ENCODE data around the gene CNDP2.

Gene CNDP2

DNA sequence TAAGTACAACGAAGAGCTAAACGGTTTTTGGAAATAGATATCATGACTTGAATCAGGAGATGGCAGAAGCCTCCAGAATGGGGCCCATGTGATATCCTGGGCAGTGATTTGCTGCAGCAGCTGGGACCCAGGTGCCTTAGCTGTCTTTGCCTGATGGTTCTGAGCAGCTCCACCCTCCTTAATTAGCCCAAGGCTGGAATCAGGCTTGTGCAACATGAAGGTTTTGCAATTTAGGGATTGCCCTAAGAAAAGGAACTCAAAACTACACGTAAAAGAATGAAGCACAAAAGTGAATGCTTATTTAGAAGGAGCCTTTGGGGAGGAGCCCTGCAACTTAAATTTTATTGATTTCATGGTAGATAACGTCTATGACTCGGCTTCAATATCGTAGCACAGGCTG lies 17.3 kb upstream of the CNDP2 start:
- TF ChIP-seq, protein P1, sequence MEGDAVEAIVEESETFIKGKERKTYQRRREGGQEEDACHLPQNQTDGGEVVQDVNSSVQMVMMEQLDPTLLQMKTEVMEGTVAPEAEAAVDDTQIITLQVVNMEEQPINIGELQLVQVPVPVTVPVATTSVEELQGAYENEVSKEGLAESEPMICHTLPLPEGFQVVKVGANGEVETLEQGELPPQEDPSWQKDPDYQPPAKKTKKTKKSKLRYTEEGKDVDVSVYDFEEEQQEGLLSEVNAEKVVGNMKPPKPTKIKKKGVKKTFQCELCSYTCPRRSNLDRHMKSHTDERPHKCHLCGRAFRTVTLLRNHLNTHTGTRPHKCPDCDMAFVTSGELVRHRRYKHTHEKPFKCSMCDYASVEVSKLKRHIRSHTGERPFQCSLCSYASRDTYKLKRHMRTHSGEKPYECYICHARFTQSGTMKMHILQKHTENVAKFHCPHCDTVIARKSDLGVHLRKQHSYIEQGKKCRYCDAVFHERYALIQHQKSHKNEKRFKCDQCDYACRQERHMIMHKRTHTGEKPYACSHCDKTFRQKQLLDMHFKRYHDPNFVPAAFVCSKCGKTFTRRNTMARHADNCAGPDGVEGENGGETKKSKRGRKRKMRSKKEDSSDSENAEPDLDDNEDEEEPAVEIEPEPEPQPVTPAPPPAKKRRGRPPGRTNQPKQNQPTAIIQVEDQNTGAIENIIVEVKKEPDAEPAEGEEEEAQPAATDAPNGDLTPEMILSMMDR (conservative IDR thresholded peaks at IDR 0.05; ENCODE audit: control insufficient read depth, insufficient read depth, low read depth, low read length), result no peak
- H3K4me3 ChIP-seq (ENCODE audit: control insufficient read depth, low read depth, low read length), result no peak overlapping the region
- peak; percentile 18 for DNase-seq (ENCODE audit: low read depth)

DNA sequence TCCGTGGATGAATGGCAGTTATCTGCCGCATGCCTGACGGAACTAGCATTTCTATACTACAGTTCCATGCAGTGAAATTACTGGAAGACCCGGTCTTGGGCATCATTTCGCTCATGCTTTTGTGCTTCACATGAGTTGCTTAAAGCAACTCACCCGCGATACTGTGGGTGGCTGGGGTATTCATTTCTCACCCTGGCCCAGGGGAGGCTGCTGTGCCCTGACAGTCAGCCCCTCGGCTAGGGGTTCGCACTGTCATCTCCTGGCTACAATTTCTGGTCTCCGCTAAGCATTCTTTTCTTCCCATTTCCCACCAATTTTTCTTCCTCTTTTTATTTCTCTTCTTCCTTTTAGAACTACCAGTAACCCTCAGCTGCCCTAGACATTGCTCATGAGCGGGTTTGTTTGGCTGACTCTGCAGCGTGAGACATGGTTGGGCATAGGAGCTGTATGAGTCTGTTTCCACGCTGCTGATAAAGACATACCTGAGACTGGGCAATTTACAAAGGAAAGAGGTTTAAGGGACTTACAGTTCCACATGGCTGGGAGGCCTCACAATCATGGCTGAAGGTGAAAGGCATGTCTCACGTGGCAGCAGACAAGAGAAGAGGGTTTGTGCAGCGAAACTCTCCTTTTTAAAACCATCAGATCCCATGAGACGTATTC lies 16.5 kb upstream of the CNDP2 start:
- TF ChIP-seq, protein P1 (conservative IDR thresholded peaks at IDR 0.05; ENCODE audit: control insufficient read depth, insufficient read depth, low read depth, low read length), result no peak
- H3K4me3 ChIP-seq (ENCODE audit: control insufficient read depth, low read depth, low read length), result no peak overlapping the region
- no peak for DNase-seq (ENCODE audit: low read depth)

DNA sequence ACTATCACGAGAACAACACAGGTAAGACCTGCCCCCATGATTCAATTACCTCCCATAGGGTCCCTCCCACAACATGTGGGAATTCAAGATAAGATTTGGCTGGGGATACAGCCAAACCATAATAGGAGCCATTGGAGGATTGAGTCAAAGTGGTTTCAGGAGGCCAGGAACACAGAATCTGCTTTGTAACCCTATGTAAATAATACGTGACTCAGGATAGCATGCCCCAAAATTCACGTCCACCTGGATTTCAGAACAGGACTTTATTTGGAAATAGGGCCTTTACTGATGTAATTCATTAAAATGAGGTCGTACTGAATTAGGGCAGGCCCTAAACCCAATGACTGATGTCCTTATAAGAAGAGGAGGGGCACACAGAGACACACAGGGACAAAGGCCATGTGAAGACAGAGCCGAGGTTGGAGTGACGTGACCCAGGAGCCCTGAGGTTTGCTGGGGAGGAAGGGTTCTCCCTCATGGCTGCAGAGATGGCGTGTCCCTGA lies 16.0 kb upstream of the CNDP2 start:
- TF ChIP-seq, protein P1 (conservative IDR thresholded peaks at IDR 0.05; ENCODE audit: control insufficient read depth, insufficient read depth, low read depth, low read length), result no peak
- no peak for DNase-seq (ENCODE audit: low read depth)
- H3K4me3 ChIP-seq (ENCODE audit: control insufficient read depth, low read depth, low read length), result no peak overlapping the region

DNA sequence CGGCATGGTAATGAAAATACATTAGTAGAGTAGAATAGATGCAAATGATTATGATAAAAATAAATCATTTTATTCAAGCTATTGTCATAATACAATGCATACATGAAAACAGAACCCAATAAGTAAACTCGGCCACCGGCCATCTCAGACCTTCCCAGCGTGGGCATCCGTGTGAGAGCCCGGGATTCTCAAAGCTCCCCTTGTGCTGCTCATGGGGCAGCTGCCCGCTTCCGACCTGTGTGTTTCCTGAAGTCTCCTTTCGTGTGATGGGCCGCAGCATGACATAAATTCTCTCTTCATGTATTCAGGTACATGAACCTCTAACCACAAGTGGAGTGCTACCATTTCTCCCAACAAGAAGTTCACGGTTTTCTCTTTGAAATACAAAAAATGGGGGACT lies 13.5 kb upstream of the CNDP2 start:
- DNase-seq (ENCODE audit: low read depth), result no peak

DNA sequence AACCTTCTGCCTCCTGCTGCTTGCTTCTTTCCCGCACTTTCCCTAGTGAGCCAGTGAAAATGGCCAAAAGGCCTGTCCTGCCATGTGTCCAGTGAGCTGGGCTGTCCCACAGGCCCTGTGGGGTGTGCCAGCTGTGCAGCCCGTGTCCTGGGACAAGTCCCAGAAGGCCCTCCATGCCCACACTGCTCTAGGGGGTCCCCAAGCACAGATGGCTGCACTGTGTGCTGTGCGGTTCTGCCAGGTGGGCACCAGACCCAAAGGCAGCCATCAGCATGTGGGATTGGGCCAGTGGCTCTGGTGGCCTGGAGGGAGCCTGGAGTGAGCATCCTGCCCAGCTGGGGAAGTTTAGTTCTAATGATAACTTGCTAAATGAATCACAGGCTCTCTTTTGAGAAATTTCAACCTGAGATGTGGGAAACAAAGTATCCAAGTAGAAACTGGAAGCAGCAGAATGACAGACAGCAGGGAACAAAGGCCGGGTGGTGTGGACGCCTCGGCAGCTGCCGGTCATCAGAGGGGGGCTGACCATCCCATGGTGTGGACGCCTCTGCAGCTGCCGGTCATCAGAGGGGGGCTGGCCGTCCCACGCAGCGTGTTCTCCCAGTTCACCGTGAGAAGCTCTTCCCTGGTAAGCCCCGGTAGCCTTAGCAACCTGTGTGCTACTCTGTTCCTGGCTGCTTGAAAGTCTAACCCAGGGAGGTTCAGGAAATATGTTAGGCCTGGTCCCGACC lies 9.9 kb upstream of the CNDP2 start:
- no peak for DNase-seq (ENCODE audit: low read depth)
- TF ChIP-seq, protein P1 (conservative IDR thresholded peaks at IDR 0.05; ENCODE audit: control insufficient read depth, insufficient read depth, low read depth, low read length), result no peak
- H3K4me3 ChIP-seq (ENCODE audit: control insufficient read depth, low read depth, low read length), result no peak overlapping the region

More for the DNA sequence above, 13.5 kb upstream of the CNDP2 start:
- no peak overlapping the region for H3K4me3 ChIP-seq (ENCODE audit: control insufficient read depth, low read depth, low read length)
- TF ChIP-seq, protein P1 (conservative IDR thresholded peaks at IDR 0.05; ENCODE audit: control insufficient read depth, insufficient read depth, low read depth, low read length), result no peak

DNA sequence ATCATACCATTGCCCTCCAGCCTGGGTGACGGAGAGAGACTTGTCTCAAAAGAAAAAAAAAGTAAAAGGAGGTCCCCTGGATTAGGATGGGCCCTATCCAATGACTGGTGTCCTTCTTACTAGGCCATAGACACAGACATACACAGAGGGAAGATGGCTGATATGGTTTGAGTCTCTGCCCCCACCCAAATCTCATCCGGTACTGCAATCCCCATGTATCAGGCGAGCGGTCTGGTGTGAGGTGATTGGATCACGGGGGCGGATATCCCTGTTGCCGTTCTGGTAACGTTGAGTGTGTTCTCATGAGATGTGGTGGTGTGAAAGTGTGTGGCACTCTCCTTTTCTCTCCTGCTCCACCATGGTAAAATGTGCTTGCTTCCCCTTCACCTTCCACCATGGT lies 7.8 kb upstream of the CNDP2 start:
- TF ChIP-seq, protein P1 (conservative IDR thresholded peaks at IDR 0.05; ENCODE audit: control insufficient read depth, insufficient read depth, low read depth, low read length), result no peak
- no peak for DNase-seq (ENCODE audit: low read depth)
- H3K4me3 ChIP-seq (ENCODE audit: control insufficient read depth, low read depth, low read length), result no peak overlapping the region
